Activated T-helper 9 cell treated with anti-CD3 and anti-CD28 coated beads, Interleukin-2, amount 50 U/mL, for 16 hours (primary cell): ENCODE data around the gene PSMG1.
"Not testable (repeated sequence)": the region's sequence is repeated elsewhere in the genome, so short reads cannot be mapped to it uniquely, and the experiment has no call there.

Experiments used
- DNase-seq: peaks from one replicate; pipeline ENCODE4 v3.0.0-alpha.2; 2020; ENCODE audit warnings: low read depth

PSMG1 gene

DNA sequence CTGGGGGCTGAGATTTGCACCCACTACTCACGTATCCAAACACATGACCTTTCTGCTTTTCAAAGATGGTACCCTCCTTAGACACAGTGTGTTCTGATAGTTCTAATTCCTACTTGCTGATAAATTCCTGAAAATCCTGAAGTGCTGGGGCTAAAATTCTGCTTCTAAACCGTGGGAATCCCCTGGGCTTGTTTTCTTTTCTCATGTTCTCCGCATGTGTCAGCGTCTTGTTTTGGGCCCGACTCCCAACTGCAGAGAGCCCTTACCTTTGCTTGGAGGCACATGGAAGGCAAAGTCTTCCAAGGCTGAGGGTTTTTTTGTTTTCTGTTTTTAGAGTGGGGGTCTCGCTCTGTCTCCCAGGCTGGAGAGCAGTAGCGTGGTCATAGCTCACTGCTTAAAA lies 27.2 kb downstream of the PSMG1 start:
- DNase-seq, result no peak

- DNase-seq, result no peak
These were observed 27.7 kb downstream of the PSMG1 start for GRCh38 chr21:39155578-39155977.

GRCh38 chr21:39153842-39154241 lies 29.4 kb downstream of the PSMG1 start:
- DNase-seq, result no peak

GRCh38 chr21:39153373-39153772 lies 29.9 kb downstream of the PSMG1 start:
- DNase-seq, result no peak

DNA sequence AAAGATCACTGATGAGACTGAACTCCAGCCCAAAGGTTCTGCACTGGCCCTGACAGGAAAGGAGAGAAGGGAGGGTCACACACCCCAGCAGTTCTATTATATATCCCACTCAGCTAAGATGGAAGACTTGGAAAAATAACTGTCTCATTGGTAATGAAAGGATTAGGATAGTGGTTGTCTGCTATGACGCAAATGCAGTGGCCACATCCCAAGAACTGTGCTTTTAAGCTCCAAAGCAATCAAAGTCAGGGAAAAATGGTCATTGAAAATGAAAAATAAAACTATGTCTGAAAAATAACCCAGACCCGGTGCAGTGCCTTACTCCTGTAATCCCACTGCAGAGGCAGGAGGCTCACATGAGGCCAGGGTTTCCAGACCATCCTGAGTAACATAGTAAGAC lies 31.0 kb downstream of the PSMG1 start:
- no peak for DNase-seq

- no peak for DNase-seq
These were observed 32.4 kb downstream of the PSMG1 start for GRCh38 chr21:39150877-39151276.

- no peak for DNase-seq
These were observed 32.9 kb downstream of the PSMG1 start for GRCh38 chr21:39150316-39150715.

DNA sequence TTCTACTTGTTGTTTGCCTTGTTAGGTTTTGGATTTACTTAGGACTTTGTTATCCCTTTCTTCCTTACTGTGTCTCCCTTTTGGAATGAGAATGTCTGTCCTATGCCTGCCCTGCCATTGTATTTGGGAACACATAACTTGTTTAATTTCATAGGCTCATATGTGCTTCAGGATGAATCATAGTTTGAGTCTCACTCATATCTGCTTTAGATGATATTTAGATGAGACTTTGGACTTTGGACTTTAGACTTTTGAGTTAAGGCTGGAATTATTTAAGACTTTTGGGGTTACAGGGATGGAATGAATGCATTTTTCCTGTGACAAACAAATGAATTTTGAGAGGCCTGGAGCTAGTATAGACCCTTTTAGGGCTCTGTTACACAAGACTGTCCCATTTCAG lies 33.4 kb downstream of the PSMG1 start:
- DNase-seq, result no peak

DNA sequence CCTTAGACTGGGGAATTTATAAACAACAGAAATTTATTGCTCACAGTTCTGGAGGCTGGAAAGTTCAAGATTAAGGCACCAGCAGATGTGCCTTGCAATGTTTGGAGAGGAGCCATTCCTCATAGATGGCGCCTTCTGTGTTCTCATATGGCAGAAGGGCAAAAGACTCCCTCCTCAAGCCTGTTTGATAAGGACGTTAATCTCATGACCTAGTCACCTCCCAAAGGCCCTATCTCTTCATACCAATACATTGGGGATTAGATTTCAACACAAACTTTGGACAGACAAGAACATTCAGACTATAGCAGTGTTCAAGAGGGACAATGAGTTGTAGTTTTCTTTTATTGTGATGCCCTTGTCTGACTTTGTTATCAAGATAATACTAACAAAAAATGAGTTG lies 34.3 kb downstream of the PSMG1 start:
- no peak for DNase-seq

- no peak for DNase-seq
These were observed 39.1 kb downstream of the PSMG1 start for GRCh38 chr21:39144191-39144590.

DNA sequence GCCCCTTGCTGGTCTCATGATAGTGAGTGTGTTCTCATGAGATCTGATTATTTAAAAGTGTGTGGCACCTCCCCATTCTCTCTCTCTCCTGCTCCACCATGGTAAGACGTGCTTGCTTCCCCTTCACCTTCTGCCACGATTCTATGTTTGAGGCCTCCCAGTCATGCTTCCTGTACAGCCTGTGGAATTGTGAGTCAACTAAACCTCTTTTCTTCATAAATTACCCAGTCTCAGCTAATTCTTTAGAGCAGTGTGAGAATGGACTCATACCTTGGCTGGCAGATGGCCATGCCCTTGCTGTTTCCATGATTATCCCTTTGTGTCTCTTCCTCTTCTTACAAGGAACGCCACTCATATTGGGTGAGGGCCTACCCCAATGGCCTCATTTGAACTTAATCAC lies 40.3 kb downstream of the PSMG1 start:
- DNase-seq, result no peak

DNA sequence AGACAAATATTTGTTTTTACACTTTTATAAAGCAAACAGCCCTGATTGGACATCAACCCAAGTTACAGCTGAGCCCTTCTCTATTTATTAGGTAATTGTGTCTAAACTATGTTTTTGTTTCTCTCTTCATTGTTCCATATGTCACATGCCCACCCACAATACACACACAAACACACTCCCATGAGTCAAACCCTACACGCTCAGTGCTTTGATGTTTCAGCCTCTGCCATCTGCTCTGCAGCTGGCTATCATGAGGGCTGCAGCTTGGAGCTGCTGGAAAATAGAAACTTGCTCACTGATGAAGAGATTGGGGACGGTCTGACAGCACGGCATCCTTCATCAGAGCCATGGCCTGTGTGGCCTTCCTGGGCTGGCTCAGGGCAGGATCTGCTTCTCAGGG lies 41.7 kb downstream of the PSMG1 start:
- DNase-seq, result no peak

GRCh38 chr21:39137248-39138178 lies 45.7 kb downstream of the PSMG1 start:
- DNase-seq, result no peak

DNA sequence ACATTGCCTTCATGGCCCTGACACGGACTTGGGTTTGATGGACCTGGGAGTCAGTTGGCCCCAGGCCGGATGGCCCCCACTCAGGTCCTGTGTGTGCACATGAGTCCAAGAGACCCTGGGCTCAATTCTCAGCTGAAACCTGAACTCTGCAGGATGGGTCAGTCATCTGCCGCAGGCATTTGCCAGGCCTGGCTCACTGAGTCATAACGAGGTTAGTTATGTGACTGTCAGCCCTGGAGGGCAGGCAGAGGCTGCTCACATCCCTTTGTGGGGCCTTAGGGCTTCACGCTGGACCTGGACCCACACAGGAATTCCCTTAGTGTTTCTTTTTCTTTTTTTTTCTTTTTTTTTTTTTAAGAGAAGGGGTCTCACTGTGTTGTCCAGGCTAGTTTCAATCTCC lies 46.5 kb downstream of the PSMG1 start:
- no peak for DNase-seq

DNA sequence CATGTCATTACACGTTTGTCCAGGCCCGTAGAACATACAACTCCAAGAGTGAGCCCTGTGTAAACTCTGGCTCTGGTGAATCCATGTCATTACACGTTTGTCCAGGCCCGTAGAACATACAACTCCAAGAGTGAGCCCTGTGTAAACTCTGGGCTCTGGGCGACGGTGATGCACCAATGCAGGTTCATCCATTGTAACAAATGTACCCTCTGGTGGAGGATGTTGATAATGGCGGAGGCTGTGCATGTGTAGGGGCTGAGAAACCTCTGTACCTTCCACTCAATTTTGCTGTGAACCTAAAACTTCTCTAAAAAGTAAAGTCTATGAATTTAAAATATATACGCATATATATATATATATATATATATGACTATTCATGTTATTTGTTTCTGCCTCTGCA lies 47.1 kb downstream of the PSMG1 start:
- DNase-seq, result not testable (repeated sequence)

- DNase-seq, result no peak
These were observed 48.9 kb downstream of the PSMG1 start for GRCh38 chr21:39134288-39134810.

DNA sequence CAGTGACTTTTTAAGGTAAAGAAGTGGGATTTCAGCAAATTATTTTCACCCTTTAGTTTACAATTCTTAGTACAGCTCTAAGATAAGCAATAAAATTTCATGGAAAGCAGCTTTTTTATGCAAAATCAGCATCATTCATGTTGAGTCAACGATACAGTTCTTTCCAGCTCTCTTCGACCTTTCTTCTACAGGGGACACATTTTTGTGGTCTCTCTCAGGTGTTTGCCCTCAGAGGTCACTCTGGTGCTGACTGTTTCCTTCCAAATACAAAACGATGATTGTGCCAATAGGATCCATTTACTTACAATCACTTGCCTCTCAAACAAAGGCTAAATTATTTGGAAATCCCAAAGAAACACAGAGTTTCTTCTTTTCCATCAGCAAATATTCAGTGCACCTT lies 51.0 kb downstream of the PSMG1 start:
- no peak for DNase-seq

DNA sequence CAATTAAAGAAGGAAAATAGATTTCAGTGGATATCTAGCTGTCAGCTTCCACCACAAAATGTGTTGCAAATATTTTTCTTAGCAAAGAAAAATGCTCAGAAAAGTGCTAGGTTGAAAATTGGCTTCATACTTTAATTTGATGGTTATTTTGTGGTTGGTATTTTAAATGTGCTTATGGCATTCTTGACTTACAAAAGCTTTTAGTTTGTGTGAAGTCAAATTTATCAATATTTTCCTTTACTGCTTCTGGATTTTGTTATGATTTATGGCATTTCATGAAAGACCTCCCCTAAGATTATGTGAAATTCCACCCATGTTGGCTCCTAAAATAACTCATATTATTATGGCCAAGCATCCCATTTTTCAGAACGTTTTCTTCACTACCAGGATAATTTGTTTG lies 51.5 kb downstream of the PSMG1 start:
- DNase-seq, result no peak

DNA sequence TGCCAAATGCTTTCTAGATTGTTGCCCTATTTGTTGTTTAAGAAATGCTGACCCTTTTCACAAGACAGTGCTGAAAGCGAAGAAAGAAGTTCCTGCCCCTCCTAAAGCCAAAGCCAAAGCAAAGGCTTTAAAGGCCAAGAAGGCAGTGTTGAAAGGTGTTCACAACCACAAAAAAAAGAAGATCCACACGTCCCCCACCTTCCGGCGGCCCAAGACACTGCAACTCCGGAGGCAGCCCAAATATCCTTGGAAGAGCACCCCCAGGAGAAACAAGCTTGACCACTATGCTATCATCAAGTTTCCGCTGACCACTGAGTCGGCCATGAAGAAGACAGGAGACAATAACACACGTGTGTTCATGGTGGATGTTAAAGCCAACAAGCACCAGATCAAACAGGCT lies 55.7 kb downstream of the PSMG1 start:
- DNase-seq, result no peak

GRCh38 chr21:39126486-39126806 lies 56.8 kb downstream of the PSMG1 start:
- DNase-seq, result no peak

DNA sequence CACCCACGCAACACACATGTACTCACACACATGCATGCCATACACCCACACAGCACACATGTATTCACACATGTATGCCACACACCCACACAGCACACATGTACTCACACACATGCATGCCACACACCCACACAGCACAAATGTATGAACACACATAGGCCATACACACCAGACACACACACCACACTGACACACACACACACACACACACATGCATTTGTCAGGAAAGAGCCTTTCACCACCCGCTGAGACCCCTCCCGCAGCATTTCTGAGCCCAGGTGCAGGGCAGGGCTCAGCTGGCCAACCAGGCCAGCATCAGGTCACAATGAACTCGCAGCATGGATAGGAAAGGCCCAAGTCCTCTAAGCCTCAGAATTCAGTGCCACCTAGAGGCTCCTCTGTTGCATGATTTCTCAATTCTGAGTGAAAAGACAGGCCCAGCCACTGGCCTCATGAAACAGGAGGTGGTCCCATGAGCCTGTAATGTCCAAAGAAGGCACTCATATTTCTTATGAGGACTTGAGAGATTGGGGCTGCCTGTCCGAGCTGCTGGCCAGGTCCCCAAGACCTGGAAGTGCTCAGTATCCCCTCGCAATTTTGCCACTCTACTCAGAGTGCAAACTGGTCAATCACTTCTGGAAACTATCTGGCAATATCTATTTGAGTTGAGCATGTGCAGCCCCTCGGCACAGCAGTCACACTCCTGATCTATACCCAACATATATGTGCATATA lies 57.3 kb downstream of the PSMG1 start:
- no peak for DNase-seq
